Neural cell (in vitro differentiated cells): ENCODE results near the gene RNF181. TPM values are rescaled to one million over a fixed set of nuclear protein-coding genes. Genes with fewer than 3 reads are reported as not detected.
"Not testable (repeated sequence)": the region's sequence is repeated elsewhere in the genome, so short reads cannot be mapped to it uniquely, and the experiment has no call there.

Experiments
- H2AFZ ChIP-seq: fragments of 200-600, 300-800 bp; sonication (generic), shearing (Covaris generic); 2 replicates; pipeline ENCODE4 v1.6.0; 2014; ENCODE audit warnings: low read depth, mild to moderate bottlenecking, antibody characterized with exemption, low read length, moderate library complexity
- H3F3A ChIP-seq: fragments of 200-600 bp; shearing (Covaris generic); 2 replicates; pipeline ENCODE4 v1.6.1; 2016; ENCODE audit warnings: mild to moderate bottlenecking, moderate library complexity, mixed read lengths, antibody characterized with exemption, low read length; ENCODE audit not compliant: insufficient read depth, poor library complexity, severe bottlenecking
- H3K27ac ChIP-seq: fragments of 200-600, 300-800 bp; sonication (generic), shearing (Covaris generic); 2 replicates; pipeline ENCODE4 v1.5.1; 2014; ENCODE audit warnings: mild to moderate bottlenecking, low read length, moderate library complexity
- H3K27me3 ChIP-seq: fragments of 300-800, 200-600 bp; sonication (generic), shearing (Covaris generic); 2 replicates; pipeline ENCODE4 v1.6.0; 2014; ENCODE audit warnings: mild to moderate bottlenecking, low read depth, low read length, moderate library complexity; ENCODE audit not compliant: insufficient read depth
- H3K36me3 ChIP-seq: fragments of 300-800, 200-600 bp; sonication (generic), shearing (Covaris generic); 2 replicates; pipeline ENCODE4 v1.5.1; 2014; ENCODE audit warnings: mild to moderate bottlenecking, antibody characterized with exemption, low read length, moderate library complexity; ENCODE audit not compliant: insufficient read depth
- H3K4me2 ChIP-seq: fragments of 300-800, 200-600 bp; sonication (generic), shearing (Covaris generic); 2 replicates; pipeline ENCODE4 v1.6.0; 2014; ENCODE audit warnings: mild to moderate bottlenecking, low read length
- H3K4me3 ChIP-seq: fragments of 300-800, 200-600 bp; sonication (generic), shearing (Covaris generic); 2 replicates; pipeline ENCODE4 v1.5.1; 2014; ENCODE audit warnings: mild to moderate bottlenecking, low read length, moderate library complexity
- H3K79me2 ChIP-seq: fragments of 200-600 bp; shearing (Covaris generic); replicated peaks from 2 replicates; pipeline ENCODE4 v1.6.0; 2014; ENCODE audit warnings: mild to moderate bottlenecking, low read length, moderate library complexity; ENCODE audit not compliant: insufficient read depth
- H3K9ac ChIP-seq: fragments of 300-800, 200-600 bp; sonication (generic), shearing (Covaris generic); 2 replicates; pipeline ENCODE4 v1.6.1; 2016; ENCODE audit warnings: mild to moderate bottlenecking, low read length, mixed read lengths
- H3K9me2 ChIP-seq: fragments of 200-600 bp; shearing (Covaris generic); 2 replicates; pipeline ENCODE4 v1.6.1; 2016; ENCODE audit warnings: mild to moderate bottlenecking, low read length, mixed read lengths; ENCODE audit not compliant: insufficient read depth
- H3K9me3 ChIP-seq: fragments of 200-600, 300-800 bp; sonication (generic), shearing (Covaris generic); 2 replicates; pipeline ENCODE4 v1.6.1; 2016; ENCODE audit warnings: mild to moderate bottlenecking, mixed run types, low read length, moderate library complexity, mixed read lengths
- H4K20me1 ChIP-seq: fragments of 200-600 bp; shearing (Covaris generic); 2 replicates; pipeline ENCODE4 v1.6.1; 2016; ENCODE audit warnings: mild to moderate bottlenecking, mixed run types; ENCODE audit not compliant: insufficient read depth
- EP300 ChIP-seq: fragments of 450-650 bp; conservative IDR thresholded peaks from 2 replicates; pipeline ENCODE4 v1.6.1; 2014; ENCODE audit warnings: antibody characterized with exemption, mild to moderate bottlenecking, moderate library complexity; ENCODE audit not compliant: poor library complexity, severe bottlenecking
- EZH2 ChIP-seq: fragments of 200-600, 300-800 bp; shearing (Covaris generic), sonication (generic); IDR thresholded peaks from 2 replicates; pipeline ENCODE4 v1.6.1; 2014; ENCODE audit warnings: antibody characterized with exemption, low read length, borderline replicate concordance, mild to moderate bottlenecking; ENCODE audit not compliant: insufficient read depth, poor library complexity, severe bottlenecking
- MXI1 ChIP-seq: fragments of 450-650 bp; conservative IDR thresholded peaks from 2 replicates; pipeline ENCODE4 v1.6.1; 2014; ENCODE audit warnings: antibody characterized with exemption, mild to moderate bottlenecking; ENCODE audit not compliant: poor library complexity, severe bottlenecking
- POLR2AphosphoS5 ChIP-seq: IDR thresholded peaks from 2 replicates; pipeline ENCODE4 v1.6.1; 2012
- RAD21 ChIP-seq: fragments of 450-650 bp; conservative IDR thresholded peaks from 2 replicates; pipeline ENCODE4 v1.6.1; 2014; ENCODE audit warnings: antibody characterized with exemption, mild to moderate bottlenecking, moderate library complexity
- SMC3 ChIP-seq: fragments of 450-650 bp; conservative IDR thresholded peaks from 2 replicates; pipeline ENCODE4 v1.6.1; 2014; ENCODE audit warnings: antibody characterized with exemption, mild to moderate bottlenecking, moderate library complexity; ENCODE audit not compliant: poor library complexity
- TAF1 ChIP-seq: IDR thresholded peaks from 2 replicates; pipeline ENCODE4 v1.6.1; 2012; ENCODE audit warnings: low read depth
- polyA plus RNA-seq: library from polyadenylated mRNA; depleted of rRNA; stranded (reverse); fragments of >200 nt; gene quantifications from 2 replicates; pipeline ENCODE4 v1.2.3, GENCODE V29; 2014
- TF ChIP-seq, protein P1 (sequence below): IDR thresholded peaks from 2 replicates; pipeline ENCODE4 v1.6.1; 2012; ENCODE audit warnings: borderline replicate concordance
- TF ChIP-seq, protein P2 (sequence below): fragments of 450-650 bp; IDR thresholded peaks from 2 replicates; pipeline ENCODE4 v1.5.1; 2014; ENCODE audit warnings: antibody characterized with exemption, mild to moderate bottlenecking, moderate library complexity; ENCODE audit not compliant: poor library complexity, severe bottlenecking

RNF181 gene
- polyA plus RNA-seq, 1 donor from 2014 or later: 330 TPM

DNA sequence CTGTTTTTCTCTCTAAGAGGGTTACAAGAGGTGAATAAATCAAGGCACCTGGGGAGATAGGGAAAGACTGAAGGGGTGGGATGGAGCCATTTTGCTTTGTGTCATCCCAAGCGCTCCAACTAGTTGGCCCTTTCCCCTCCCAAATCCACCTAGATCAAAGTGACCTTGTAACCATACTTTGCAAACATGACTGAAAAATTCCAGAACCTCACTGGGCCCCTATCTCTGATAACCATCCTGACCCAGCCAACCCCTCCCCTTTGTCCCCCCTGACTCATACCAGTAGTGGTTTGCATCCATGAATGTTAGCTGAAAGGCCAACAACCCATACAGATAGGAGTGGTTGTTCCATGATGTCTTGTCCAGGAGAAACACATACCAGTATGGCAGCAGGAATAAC is 37.4 kb upstream of the RNF181 start:
- H2AFZ ChIP-seq: no peak overlapping the region
- H3F3A ChIP-seq: no peaks in the 10 kb centered on the region
- H3K27ac ChIP-seq: no peak overlapping the region
- H3K79me2 ChIP-seq: peaks cover 18% of the 10 kb centered on the region
- H3K4me2 ChIP-seq: no peak overlapping the region
- H3K9me3 ChIP-seq: no peaks in the 10 kb centered on the region
- no peak overlapping the region for H3K4me3 ChIP-seq
- H4K20me1 ChIP-seq: no peaks in the 10 kb centered on the region
- TF ChIP-seq, protein P1, sequence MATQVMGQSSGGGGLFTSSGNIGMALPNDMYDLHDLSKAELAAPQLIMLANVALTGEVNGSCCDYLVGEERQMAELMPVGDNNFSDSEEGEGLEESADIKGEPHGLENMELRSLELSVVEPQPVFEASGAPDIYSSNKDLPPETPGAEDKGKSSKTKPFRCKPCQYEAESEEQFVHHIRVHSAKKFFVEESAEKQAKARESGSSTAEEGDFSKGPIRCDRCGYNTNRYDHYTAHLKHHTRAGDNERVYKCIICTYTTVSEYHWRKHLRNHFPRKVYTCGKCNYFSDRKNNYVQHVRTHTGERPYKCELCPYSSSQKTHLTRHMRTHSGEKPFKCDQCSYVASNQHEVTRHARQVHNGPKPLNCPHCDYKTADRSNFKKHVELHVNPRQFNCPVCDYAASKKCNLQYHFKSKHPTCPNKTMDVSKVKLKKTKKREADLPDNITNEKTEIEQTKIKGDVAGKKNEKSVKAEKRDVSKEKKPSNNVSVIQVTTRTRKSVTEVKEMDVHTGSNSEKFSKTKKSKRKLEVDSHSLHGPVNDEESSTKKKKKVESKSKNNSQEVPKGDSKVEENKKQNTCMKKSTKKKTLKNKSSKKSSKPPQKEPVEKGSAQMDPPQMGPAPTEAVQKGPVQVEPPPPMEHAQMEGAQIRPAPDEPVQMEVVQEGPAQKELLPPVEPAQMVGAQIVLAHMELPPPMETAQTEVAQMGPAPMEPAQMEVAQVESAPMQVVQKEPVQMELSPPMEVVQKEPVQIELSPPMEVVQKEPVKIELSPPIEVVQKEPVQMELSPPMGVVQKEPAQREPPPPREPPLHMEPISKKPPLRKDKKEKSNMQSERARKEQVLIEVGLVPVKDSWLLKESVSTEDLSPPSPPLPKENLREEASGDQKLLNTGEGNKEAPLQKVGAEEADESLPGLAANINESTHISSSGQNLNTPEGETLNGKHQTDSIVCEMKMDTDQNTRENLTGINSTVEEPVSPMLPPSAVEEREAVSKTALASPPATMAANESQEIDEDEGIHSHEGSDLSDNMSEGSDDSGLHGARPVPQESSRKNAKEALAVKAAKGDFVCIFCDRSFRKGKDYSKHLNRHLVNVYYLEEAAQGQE: no peak
- TF ChIP-seq EP300 (no peak), MXI1 (no peak), SMC3 (no peak), RAD21 (no peak), EZH2 (no peak), TAF1 (no peak), POLR2AphosphoS5 (no peak)
- TF ChIP-seq, protein P2, sequence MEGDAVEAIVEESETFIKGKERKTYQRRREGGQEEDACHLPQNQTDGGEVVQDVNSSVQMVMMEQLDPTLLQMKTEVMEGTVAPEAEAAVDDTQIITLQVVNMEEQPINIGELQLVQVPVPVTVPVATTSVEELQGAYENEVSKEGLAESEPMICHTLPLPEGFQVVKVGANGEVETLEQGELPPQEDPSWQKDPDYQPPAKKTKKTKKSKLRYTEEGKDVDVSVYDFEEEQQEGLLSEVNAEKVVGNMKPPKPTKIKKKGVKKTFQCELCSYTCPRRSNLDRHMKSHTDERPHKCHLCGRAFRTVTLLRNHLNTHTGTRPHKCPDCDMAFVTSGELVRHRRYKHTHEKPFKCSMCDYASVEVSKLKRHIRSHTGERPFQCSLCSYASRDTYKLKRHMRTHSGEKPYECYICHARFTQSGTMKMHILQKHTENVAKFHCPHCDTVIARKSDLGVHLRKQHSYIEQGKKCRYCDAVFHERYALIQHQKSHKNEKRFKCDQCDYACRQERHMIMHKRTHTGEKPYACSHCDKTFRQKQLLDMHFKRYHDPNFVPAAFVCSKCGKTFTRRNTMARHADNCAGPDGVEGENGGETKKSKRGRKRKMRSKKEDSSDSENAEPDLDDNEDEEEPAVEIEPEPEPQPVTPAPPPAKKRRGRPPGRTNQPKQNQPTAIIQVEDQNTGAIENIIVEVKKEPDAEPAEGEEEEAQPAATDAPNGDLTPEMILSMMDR: no peak
- no peak overlapping the region for H3K9ac ChIP-seq
- H3K9me2 ChIP-seq: no peaks in the 10 kb centered on the region
- H3K27me3 ChIP-seq: no peaks in the 10 kb centered on the region
- H3K36me3 ChIP-seq: peaks cover 8% of the 10 kb centered on the region

DNA sequence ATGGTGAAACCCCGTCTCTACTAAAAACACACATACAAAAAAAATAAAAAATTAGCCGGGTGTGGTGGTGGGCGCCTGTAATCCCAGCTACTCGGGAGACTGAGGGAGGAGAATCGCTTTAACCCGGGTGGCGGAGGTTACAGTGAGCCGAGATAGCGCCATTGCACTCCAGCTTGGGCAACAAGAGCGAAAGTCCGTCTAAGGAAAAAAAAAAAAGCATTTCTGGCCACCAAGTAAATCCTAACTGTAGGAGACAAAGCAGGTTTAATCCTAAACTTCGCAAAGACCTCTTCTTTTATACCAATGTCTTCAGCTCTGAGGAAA is 35.2 kb upstream of the RNF181 start:
- peak overlapping the region; percentile 81 for H3K9ac ChIP-seq
- peak overlapping the region; percentile 91 for H3K4me3 ChIP-seq
- not testable (repeated sequence) for H3K9me3 ChIP-seq, H3K36me3 ChIP-seq, H4K20me1 ChIP-seq, H3K27ac ChIP-seq, H3K27me3 ChIP-seq, H3K9me2 ChIP-seq, H2AFZ ChIP-seq, H3F3A ChIP-seq
- peak overlapping the region; percentile 92 for H3K4me2 ChIP-seq
- peaks cover 18% of the 10 kb centered on the region for H3K79me2 ChIP-seq

DNA sequence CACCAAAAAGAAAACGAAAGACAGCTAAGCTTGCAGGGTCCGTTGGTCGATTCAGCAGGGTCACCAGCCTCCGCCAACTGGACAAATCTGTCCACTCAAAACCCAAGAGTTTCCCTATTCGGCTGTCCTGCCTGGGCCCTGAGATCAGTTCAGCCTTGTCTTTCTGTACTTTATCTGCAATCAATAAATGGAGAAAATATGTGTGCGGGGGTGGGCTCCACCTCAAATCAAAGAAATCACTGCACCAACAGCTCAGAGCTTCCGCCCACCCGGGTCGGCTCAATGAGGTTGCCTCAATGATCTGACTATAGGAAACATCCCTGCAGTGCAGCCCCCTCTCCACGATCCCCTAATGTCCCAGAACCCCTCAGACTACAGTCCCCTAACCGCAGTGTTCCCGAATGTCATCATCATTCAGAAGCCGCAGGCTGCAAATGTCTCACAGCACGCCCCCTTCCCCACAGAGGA is 34.7 kb upstream of the RNF181 start:
- H3F3A ChIP-seq: no peaks in the 10 kb centered on the region
- no peaks in the 10 kb centered on the region for H3K36me3 ChIP-seq
- peaks cover 18% of the 10 kb centered on the region for H3K79me2 ChIP-seq
- H3K9me2 ChIP-seq: no peaks in the 10 kb centered on the region
- TF ChIP-seq POLR2AphosphoS5: no peak
- TF ChIP-seq EZH2: no peak
- H2AFZ ChIP-seq: peak overlapping the region; percentile 19
- H3K9me3 ChIP-seq: no peaks in the 10 kb centered on the region
- no peaks in the 10 kb centered on the region for H3K27me3 ChIP-seq
- H3K4me2 ChIP-seq: peak overlapping the region; percentile 92
- H3K4me3 ChIP-seq: peak overlapping the region; percentile 91
- peak overlapping the region; percentile 71 for H3K27ac ChIP-seq
- H3K9ac ChIP-seq: peak overlapping the region; percentile 81
- no peaks in the 10 kb centered on the region for H4K20me1 ChIP-seq
